PC-3 (cell line): Measurements from ENCODE around the gene PNMA8B.

ENCODE experiments used
- EZH2 ChIP-seq: fragments of 300-600 bp; sonication (generic); IDR thresholded peaks from one replicate; pipeline ENCODE4 v1.6.1; 2017; ENCODE audit warnings: antibody characterized with exemption, mild to moderate bottlenecking, low read length; ENCODE audit not compliant: unreplicated experiment
- EZH2phosphoT487 ChIP-seq: fragments of 300-600 bp; sonication (generic); IDR thresholded peaks from 2 replicates; pipeline ENCODE4 v1.6.1; 2018; ENCODE audit warnings: mild to moderate bottlenecking, antibody characterized with exemption, low read length, borderline replicate concordance
- TF ChIP-seq, protein P1 (sequence below): fragments of 300-600 bp; sonication (generic); conservative IDR thresholded peaks from 2 replicates; pipeline ENCODE4 v1.5.1; 2017; ENCODE audit warnings: antibody characterized with exemption, low read depth, mild to moderate bottlenecking, low read length

DNA sequence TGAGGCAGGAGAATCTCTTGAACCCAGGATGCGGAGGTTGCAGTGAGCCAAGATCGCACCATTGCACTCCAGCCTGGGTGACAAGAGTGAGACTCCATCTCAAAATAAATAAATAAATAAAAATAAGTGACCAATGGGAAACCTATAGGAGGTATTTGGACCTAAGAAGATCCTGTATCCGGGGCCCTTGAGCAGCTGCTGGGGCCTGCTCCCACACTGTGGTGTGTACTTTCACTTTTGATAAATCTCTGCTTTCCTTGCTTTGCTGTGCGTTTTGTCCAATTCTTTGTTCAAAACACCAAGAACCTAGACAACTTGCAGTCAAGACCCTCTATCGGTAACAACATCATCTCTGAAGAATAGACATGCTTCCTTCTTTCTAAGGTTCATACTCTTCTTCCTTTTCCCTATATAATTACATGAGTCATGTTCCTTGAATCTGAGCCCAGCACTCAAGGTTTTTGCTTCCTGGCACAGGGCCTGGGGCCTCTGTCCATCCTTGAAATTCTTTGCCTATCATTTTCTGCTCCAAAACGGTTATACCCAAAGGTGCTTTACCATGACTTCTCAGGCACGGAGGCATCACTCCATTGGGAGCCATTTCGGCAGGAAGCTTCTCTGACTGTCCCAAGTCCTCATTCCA lies 52.7 kb downstream of the PNMA8B start:
- TF ChIP-seq, protein P1, sequence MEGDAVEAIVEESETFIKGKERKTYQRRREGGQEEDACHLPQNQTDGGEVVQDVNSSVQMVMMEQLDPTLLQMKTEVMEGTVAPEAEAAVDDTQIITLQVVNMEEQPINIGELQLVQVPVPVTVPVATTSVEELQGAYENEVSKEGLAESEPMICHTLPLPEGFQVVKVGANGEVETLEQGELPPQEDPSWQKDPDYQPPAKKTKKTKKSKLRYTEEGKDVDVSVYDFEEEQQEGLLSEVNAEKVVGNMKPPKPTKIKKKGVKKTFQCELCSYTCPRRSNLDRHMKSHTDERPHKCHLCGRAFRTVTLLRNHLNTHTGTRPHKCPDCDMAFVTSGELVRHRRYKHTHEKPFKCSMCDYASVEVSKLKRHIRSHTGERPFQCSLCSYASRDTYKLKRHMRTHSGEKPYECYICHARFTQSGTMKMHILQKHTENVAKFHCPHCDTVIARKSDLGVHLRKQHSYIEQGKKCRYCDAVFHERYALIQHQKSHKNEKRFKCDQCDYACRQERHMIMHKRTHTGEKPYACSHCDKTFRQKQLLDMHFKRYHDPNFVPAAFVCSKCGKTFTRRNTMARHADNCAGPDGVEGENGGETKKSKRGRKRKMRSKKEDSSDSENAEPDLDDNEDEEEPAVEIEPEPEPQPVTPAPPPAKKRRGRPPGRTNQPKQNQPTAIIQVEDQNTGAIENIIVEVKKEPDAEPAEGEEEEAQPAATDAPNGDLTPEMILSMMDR: no peak
- TF ChIP-seq EZH2: no peak
- no peak for TF ChIP-seq EZH2phosphoT487
